ENCODE measurements around the gene BAX. TPM values are rescaled to one million over a fixed set of nuclear protein-coding genes. Genes with fewer than 3 reads are reported as not detected.

BAX gene
- total and polyA plus RNA-seq, 9 of the 15 experiments (the other 6 are each of a cell fraction or from before 2014, with no cell fraction given) = 3.2 to 95.4 (median 44.5) TPM

DNA sequence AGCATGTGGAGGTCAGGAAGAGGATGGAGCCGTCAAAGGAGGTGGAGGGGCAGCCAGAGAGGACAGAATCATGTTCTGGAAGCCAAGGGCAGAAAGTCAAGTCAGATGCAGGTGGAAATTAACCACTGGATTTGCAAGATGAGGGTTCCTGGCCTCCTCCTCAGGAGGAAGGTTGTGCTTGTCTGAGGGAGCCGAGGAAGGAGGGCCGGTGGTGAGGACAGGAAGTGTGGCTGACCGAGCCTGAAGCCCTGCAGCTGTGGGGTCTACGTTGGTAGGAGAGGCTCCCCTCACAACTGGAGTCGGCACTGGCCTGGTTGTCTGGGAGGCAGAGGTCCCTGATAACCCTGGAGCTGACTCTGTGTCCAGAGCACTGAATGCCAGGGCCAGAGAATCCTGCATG, 36.6 kb upstream of the BAX start:
- ChIA-PET CTCF (ENCODE audit: low intra/inter-chr PET ratio) (no interaction called here), POLR2A (interaction anchor here (1.1 to 4.7 kb wide), 9 partner anchors 14 to 75 kb away, joined by 3 to 37 read pairs (median 9); partner anchors contain the start of genes DHDH, FTL, NUCB1 and PPP1R15A)
- H4K20me1 ChIP-seq (replicated peaks; ENCODE audit: control insufficient read depth, insufficient read depth, low read length) = no peaks in the 10 kb centered on the region
- H3K27me3 ChIP-seq (ENCODE audit: control insufficient read depth in 2 of 2, insufficient read depth in 2 of 2, low read length in 2 of 2) = no peaks in the 10 kb centered on the region
- intact Hi-C loops (cut with micrococcal nuclease) (no loop called here), in situ Hi-C loops (cut with MboI) (no loop called here)
- BruUV-seq (replicated peaks) = no TSS peak
- H3K27ac ChIP-seq (ENCODE audit: extremely low read depth, low read depth, low read length) = no peak overlapping the region; the same call in 2 of the 3 replicates
- no peak overlapping the region for H3K4me2 ChIP-seq (ENCODE audit: insufficient read depth, low read length)
- H3K9me3 ChIP-seq (replicated peaks; ENCODE audit: control insufficient read depth, insufficient read depth, low read depth, low read length) = no peaks in the 10 kb centered on the region
- H3K4me3 ChIP-seq = no peak overlapping the region
- no peak for ATAC-seq
- H3K79me2 ChIP-seq (ENCODE audit: control insufficient read depth, insufficient read depth, low read length) = no peaks in the 10 kb centered on the region
- peak overlapping the region in 1 of 2 experiments; percentile 6; a peak in 1 of 4 replicates for H3K9ac ChIP-seq (ENCODE audit: insufficient read depth in 1 of 2, low read depth in 2 of 2, low read length in 2 of 2)
- no peak for FAIRE-seq
- WGBS (ENCODE audit: insufficient coverage, low coverage, missing lambda C conversion rate) = 76% methylated on average over 5 of the region's 6 CpGs
- TF ChIP-seq SPI1 (IDR thresholded peaks at IDR 0.05; ENCODE audit: borderline replicate concordance, low read depth, low read length) = no peak
- TF ChIP-seq CBX5 (IDR thresholded peaks at IDR 0.05; ENCODE audit: borderline replicate concordance, low read depth) = no peak
- TF ChIP-seq TAF1 (IDR thresholded peaks at IDR 0.05; ENCODE audit: control insufficient read depth, extremely low read depth, insufficient read depth, low read length, severe bottlenecking) = no peak
- TF ChIP-seq RBM15 (IDR thresholded peaks at IDR 0.05; ENCODE audit: insufficient read depth, low read length) = no peak
- TF ChIP-seq ZFP1 (CRISPR knock-in tag; IDR thresholded peaks at IDR 0.05) = no peak
- no peak for TF ChIP-seq CHD4 (IDR thresholded peaks at IDR 0.05; ENCODE audit: insufficient read depth, insufficient replicate concordance, low read depth, low read length, poor library complexity, severe bottlenecking)
- 0 out of 2 replicates have a peak, but pooled peaks have one; percentile 9 for TF ChIP-seq POLR2A (conservative IDR thresholded peaks at IDR 0.05)
- TF ChIP-seq NR2C2 (CRISPR knock-in tag; IDR thresholded peaks at IDR 0.05) = 0 out of 2 replicates have a peak, but pooled peaks have one; percentile 24
- no peak for TF ChIP-seq NR2C2 (tag; IDR thresholded peaks at IDR 0.05)
- no peak for TF ChIP-seq NFXL1 (CRISPR knock-in tag; IDR thresholded peaks at IDR 0.05)
- TF ChIP-seq, protein P1, sequence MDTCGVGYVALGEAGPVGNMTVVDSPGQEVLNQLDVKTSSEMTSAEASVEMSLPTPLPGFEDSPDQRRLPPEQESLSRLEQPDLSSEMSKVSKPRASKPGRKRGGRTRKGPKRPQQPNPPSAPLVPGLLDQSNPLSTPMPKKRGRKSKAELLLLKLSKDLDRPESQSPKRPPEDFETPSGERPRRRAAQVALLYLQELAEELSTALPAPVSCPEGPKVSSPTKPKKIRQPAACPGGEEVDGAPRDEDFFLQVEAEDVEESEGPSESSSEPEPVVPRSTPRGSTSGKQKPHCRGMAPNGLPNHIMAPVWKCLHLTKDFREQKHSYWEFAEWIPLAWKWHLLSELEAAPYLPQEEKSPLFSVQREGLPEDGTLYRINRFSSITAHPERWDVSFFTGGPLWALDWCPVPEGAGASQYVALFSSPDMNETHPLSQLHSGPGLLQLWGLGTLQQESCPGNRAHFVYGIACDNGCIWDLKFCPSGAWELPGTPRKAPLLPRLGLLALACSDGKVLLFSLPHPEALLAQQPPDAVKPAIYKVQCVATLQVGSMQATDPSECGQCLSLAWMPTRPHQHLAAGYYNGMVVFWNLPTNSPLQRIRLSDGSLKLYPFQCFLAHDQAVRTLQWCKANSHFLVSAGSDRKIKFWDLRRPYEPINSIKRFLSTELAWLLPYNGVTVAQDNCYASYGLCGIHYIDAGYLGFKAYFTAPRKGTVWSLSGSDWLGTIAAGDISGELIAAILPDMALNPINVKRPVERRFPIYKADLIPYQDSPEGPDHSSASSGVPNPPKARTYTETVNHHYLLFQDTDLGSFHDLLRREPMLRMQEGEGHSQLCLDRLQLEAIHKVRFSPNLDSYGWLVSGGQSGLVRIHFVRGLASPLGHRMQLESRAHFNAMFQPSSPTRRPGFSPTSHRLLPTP (IDR thresholded peaks at IDR 0.05; ENCODE audit: borderline replicate concordance, extremely low read depth, insufficient read length) = no peak
- TF ChIP-seq DNMT1 (IDR thresholded peaks at IDR 0.05) = no peak
- TF ChIP-seq KLF10 (CRISPR knock-in tag; IDR thresholded peaks at IDR 0.05) = no peak
- TF ChIP-seq RBFOX2 (IDR thresholded peaks at IDR 0.05; ENCODE audit: low read depth, low read length) = peak; percentile 40; the same call in 1 of the 2 replicates
- no peak for TF ChIP-seq ZC3H8 (IDR thresholded peaks at IDR 0.05)
- no peak for TF ChIP-seq RNF2 (IDR thresholded peaks at IDR 0.05)
- no peak for TF ChIP-seq HMGN3 (IDR thresholded peaks at IDR 0.05; ENCODE audit: borderline replicate concordance, extremely low read depth, insufficient read length, low read depth, low read length)
- TF ChIP-seq, protein P2, sequence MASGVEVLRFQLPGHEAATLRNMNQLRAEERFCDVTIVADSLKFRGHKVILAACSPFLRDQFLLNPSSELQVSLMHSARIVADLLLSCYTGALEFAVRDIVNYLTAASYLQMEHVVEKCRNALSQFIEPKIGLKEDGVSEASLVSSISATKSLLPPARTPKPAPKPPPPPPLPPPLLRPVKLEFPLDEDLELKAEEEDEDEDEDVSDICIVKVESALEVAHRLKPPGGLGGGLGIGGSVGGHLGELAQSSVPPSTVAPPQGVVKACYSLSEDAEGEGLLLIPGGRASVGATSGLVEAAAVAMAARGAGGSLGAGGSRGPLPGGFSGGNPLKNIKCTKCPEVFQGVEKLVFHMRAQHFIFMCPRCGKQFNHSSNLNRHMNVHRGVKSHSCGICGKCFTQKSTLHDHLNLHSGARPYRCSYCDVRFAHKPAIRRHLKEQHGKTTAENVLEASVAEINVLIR (CRISPR knock-in tag; IDR thresholded peaks at IDR 0.05) = no peak
- TF ChIP-seq ZNF445 (CRISPR knock-in tag; IDR thresholded peaks at IDR 0.05; ENCODE audit: low read depth) = no peak
- TF ChIP-seq SRSF1 (IDR thresholded peaks at IDR 0.05; ENCODE audit: low read depth, low read length) = no peak
- TF ChIP-seq ZNF165 (CRISPR knock-in tag; IDR thresholded peaks at IDR 0.05; ENCODE audit: borderline replicate concordance) = no peak
- no peak for TF ChIP-seq BCOR (IDR thresholded peaks at IDR 0.05)
- peaks cover 0 to 13% of the 10 kb centered on the region in 2 experiments; a peak in 3 of 5 replicates for H3K4me1 ChIP-seq (replicated peaks in 1 of 2; ENCODE audit: control insufficient read depth in 2 of 2, insufficient read depth in 2 of 2, low read length in 2 of 2)
- no peaks in the 10 kb centered on the region for H3K9me1 ChIP-seq (ENCODE audit: control insufficient read depth, insufficient read depth, low read length)
- peak in 1 of 4 experiments; percentile 9 for DNase-seq (ENCODE audit: extremely low read depth in 1 of 4, low spot score in 3 of 4)
- H3K36me3 ChIP-seq (ENCODE audit: control insufficient read depth, insufficient read depth, low read length) = peaks cover 81% of the 10 kb centered on the region; the same call in 2 of the 3 replicates
- no peak overlapping the region for H2AFZ ChIP-seq (ENCODE audit: low read depth, low read length)
